IPS DF 6.9 (cell line): ENCODE measurements around the gene ZNF428.
"Not testable (repeated sequence)": the region's sequence is repeated elsewhere in the genome, so short reads cannot be mapped to it uniquely, and the experiment has no call there.

ENCODE experiments used
- DNase-seq: peaks from one replicate; pipeline ENCODE4 v3.0.0-alpha.2; 2013; ENCODE audit warnings: low read depth, low spot score
- H3K27ac ChIP-seq: one replicate; pipeline ENCODE4 v1.5.1; 2013; ENCODE audit warnings: low read length, control low read depth
- H3K27me3 ChIP-seq: 2 replicates; pipeline ENCODE4 v1.6.1; 2013; ENCODE audit warnings: mild to moderate bottlenecking, low read length; ENCODE audit not compliant: control insufficient read depth, insufficient read depth
- H3K36me3 ChIP-seq: 2 replicates; pipeline ENCODE4 v1.6.1; 2013; ENCODE audit warnings: low read length; ENCODE audit not compliant: control insufficient read depth, insufficient read depth
- H3K4me1 ChIP-seq: 2 replicates; pipeline ENCODE4 v1.6.1; 2013; ENCODE audit warnings: low read length; ENCODE audit not compliant: control insufficient read depth, insufficient read depth
- H3K4me3 ChIP-seq: 2 replicates; pipeline ENCODE4 v1.5.1; 2013; ENCODE audit warnings: mild to moderate bottlenecking, low read length
- H3K9me3 ChIP-seq: 2 replicates; pipeline ENCODE4 v1.6.1; 2013; ENCODE audit warnings: low read length, inconsistent platforms; ENCODE audit not compliant: control insufficient read depth, insufficient read depth
- WGBS: extraction: QIAGEN DNeasy Blood & Tissue Kit; methylation state at CpG from one replicate; pipeline ENCODE4 v1.1.7; 2013; ENCODE audit warnings: mixed read lengths, missing lambda C conversion rate; ENCODE audit not compliant: insufficient read length, insufficient coverage; 5-methylcytosine and 5-hydroxymethylcytosine counted together

The ZNF428 gene

GRCh38 chr19:43640424-43640757, 21.0 kb upstream of the ZNF428 start:
- no peaks in the 10 kb centered on the region for H3K9me3 ChIP-seq
- H3K27me3 ChIP-seq, result peaks cover 9% of the 10 kb centered on the region
- WGBS, result no CpG with 5 or more reads among the region's 9 CpGs
- H3K36me3 ChIP-seq, result no peaks in the 10 kb centered on the region
- H3K4me1 ChIP-seq, result peaks cover 3% of the 10 kb centered on the region
- peak overlapping the region; percentile 74; the same call in 1 of the 2 replicates for H3K4me3 ChIP-seq
- H3K27ac ChIP-seq, result no peak overlapping the region
- no peak for DNase-seq

- no peaks in the 10 kb centered on the region for H3K36me3 ChIP-seq
- no peak for DNase-seq
- H3K27ac ChIP-seq, result no peak within 1 kb of the TSS
- no peaks in the 10 kb centered on the region for H3K9me3 ChIP-seq
- WGBS, result no CpG with 5 or more reads among the region's 110 CpGs
- H3K27me3 ChIP-seq, result peaks cover 9% of the 10 kb centered on the region
- peaks cover 3% of the 10 kb centered on the region for H3K4me1 ChIP-seq
- H3K4me3 ChIP-seq, result peak within 1 kb of the TSS; percentile 74
Observed at GRCh38 chr19:43639519-43640423, 20.3 kb upstream of the ZNF428 start, which contains the start of gene CADM4. CADM4 (minus strand) TSS chr19:43639850; CDS start chr19:43639790, 60 bp downstream.

GRCh38 chr19:43638995-43639518, 19.6 kb upstream of the ZNF428 start:
- WGBS, result no CpG with 5 or more reads among the region's 18 CpGs
- Histone ChIP-seq H3K9me3 (no peaks in the 10 kb centered on the region), H3K27me3 (peaks cover 9% of the 10 kb centered on the region), H3K36me3 (no peaks in the 10 kb centered on the region), H3K4me1 (peaks cover 3% of the 10 kb centered on the region), H3K4me3 (peak overlapping the region; percentile 67), H3K27ac (no peak overlapping the region)
- no peak for DNase-seq

- WGBS, result no CpG with 5 or more reads among the region's 13 CpGs
- H3K36me3 ChIP-seq, result no peaks in the 10 kb centered on the region
- H3K4me1 ChIP-seq, result peaks cover 3% of the 10 kb centered on the region
- H3K27ac ChIP-seq, result no peak overlapping the region
- H3K27me3 ChIP-seq, result peaks cover 9% of the 10 kb centered on the region
- H3K9me3 ChIP-seq, result no peaks in the 10 kb centered on the region
- H3K4me3 ChIP-seq, result no peak overlapping the region
- DNase-seq, result no peak
Observed at GRCh38 chr19:43638214-43638994, 19.0 kb upstream of the ZNF428 start.

GRCh38 chr19:43636121-43636683, 16.8 kb upstream of the ZNF428 start:
- no peak overlapping the region for H3K4me3 ChIP-seq
- DNase-seq, result no peak
- H3K4me1 ChIP-seq, result peaks cover 3% of the 10 kb centered on the region
- no peaks in the 10 kb centered on the region for H3K9me3 ChIP-seq
- H3K27me3 ChIP-seq, result peaks cover 8% of the 10 kb centered on the region
- H3K36me3 ChIP-seq, result no peaks in the 10 kb centered on the region
- WGBS, result no CpG with 5 or more reads among the region's 14 CpGs
- no peak overlapping the region for H3K27ac ChIP-seq

- H3K4me1 ChIP-seq, DNase-seq, H3K27me3 ChIP-seq, H3K36me3 ChIP-seq, H3K27ac ChIP-seq, H3K9me3 ChIP-seq: not testable (repeated sequence)
- WGBS, result no CpG with 5 or more reads among the region's 2 CpGs
- H3K4me3 ChIP-seq, result peak overlapping the region; percentile 25; the same call in 1 of the 2 replicates
Observed at GRCh38 chr19:43635561-43635940, 16.1 kb upstream of the ZNF428 start.

GRCh38 chr19:43634872-43635560, 15.6 kb upstream of the ZNF428 start:
- no CpG with 5 or more reads among the region's 17 CpGs for WGBS
- H3K9me3 ChIP-seq, result no peaks in the 10 kb centered on the region
- no peaks in the 10 kb centered on the region for H3K36me3 ChIP-seq
- no peak for DNase-seq
- peak overlapping the region; percentile 25; the same call in 1 of the 2 replicates for H3K4me3 ChIP-seq
- H3K4me1 ChIP-seq, result peaks cover 3% of the 10 kb centered on the region
- H3K27me3 ChIP-seq, result peaks cover 8% of the 10 kb centered on the region
- no peak overlapping the region for H3K27ac ChIP-seq

- Histone ChIP-seq H3K9me3 (no peaks in the 10 kb centered on the region), H3K27ac (no peak overlapping the region), H3K4me3 (peak overlapping the region; percentile 25; the same call in 1 of the 2 replicates), H3K27me3 (peaks cover 8% of the 10 kb centered on the region), H3K36me3 (no peaks in the 10 kb centered on the region), H3K4me1 (peaks cover 3% of the 10 kb centered on the region)
- DNase-seq, result no peak
- WGBS, result no CpG with 5 or more reads among the region's 5 CpGs
Observed at GRCh38 chr19:43634506-43634871, 15.1 kb upstream of the ZNF428 start.

- Histone ChIP-seq H3K9me3 (no peaks in the 10 kb centered on the region), H3K4me1 (peaks cover 3% of the 10 kb centered on the region), H3K27ac (no peak overlapping the region), H3K4me3 (no peak overlapping the region), H3K27me3 (peaks cover 6% of the 10 kb centered on the region), H3K36me3 (no peaks in the 10 kb centered on the region)
- WGBS, result no CpG with 5 or more reads among the region's 5 CpGs
- no peak for DNase-seq
Observed at GRCh38 chr19:43634068-43634467, 14.6 kb upstream of the ZNF428 start.

GRCh38 chr19:43633520-43633919, 14.1 kb upstream of the ZNF428 start:
- Histone ChIP-seq H3K4me1 (peaks cover 3% of the 10 kb centered on the region), H3K36me3 (no peaks in the 10 kb centered on the region), H3K27ac (no peak overlapping the region), H3K27me3 (peaks cover under 1% of the 10 kb centered on the region; the same call in 1 of the 2 replicates), H3K9me3 (no peaks in the 10 kb centered on the region), H3K4me3 (no peak overlapping the region)
- no peak for DNase-seq
- no CpG with 5 or more reads among the region's 4 CpGs for WGBS
